CD4-positive, alpha-beta T cell (primary cell): ENCODE measurements around the gene NDUFAF2. TPM values are rescaled to one million over a fixed set of nuclear protein-coding genes. Genes with fewer than 3 reads are reported as not detected.

Experiments
- ATAC-seq: fragments of 200-7000 bp; cut with Tn5 transposase; one replicate; pipeline ENCODE4 v1.10.0; 2022; ENCODE audit warnings: mild to moderate bottlenecking; ENCODE audit not compliant: poor library complexity
- CTCF ChIA-PET: fragments of 350-600 bp; sonication (Branson Sonifier 250); formaldehyde crosslinking; loops from one replicate; lab custom pipeline; 2021; ENCODE audit warnings: antibody characterized with exemption, inconsistent platforms; lab: Charles Lee
- POLR2A ChIA-PET: fragments of 350-600 bp; sonication (Branson Sonifier 250); formaldehyde crosslinking; loops from one replicate; lab custom pipeline; 2021; ENCODE audit warnings: antibody characterized with exemption, inconsistent platforms; lab: Charles Lee
- DNase-seq, 14 experiments: peaks; one replicate each; pipeline ENCODE4 v3.0.0-alpha.2; 2013 to 2020; ENCODE audit warnings: mixed read lengths in 2 of 14
- H3K27ac ChIP-seq, 2 donors: one replicate each; pipeline versions ENCODE4 v1.5.1 to v1.7.0; 2013; ENCODE audit warnings: low read length in 2 of 2, low read depth in 1 of 2, mild to moderate bottlenecking in 1 of 2
- H3K27me3 ChIP-seq, 2 experiments: 1 replicate in 1 of 2; 2 replicates in 1 of 2; pipeline versions ENCODE4 v1.6.1 to v1.7.0; 2013; ENCODE audit warnings: low read length in 2 of 2, control low read depth in 1 of 2, mild to moderate bottlenecking in 1 of 2, moderate library complexity in 1 of 2; ENCODE audit not compliant: insufficient read depth in 2 of 2, control insufficient read depth in 1 of 2
- H3K36me3 ChIP-seq: one replicate; pipeline ENCODE4 v1.6.1; 2013; ENCODE audit warnings: low read length, control low read depth; ENCODE audit not compliant: insufficient read depth
- H3K4me1 ChIP-seq: one replicate; pipeline ENCODE4 v1.6.1; 2013; ENCODE audit warnings: low read length, control low read depth; ENCODE audit not compliant: insufficient read depth
- H3K4me3 ChIP-seq: one replicate; pipeline ENCODE4 v1.5.1; 2013; ENCODE audit warnings: mild to moderate bottlenecking, low read length, moderate library complexity
- H3K9me3 ChIP-seq, 2 experiments: 1 replicate in 1 of 2; 2 replicates in 1 of 2; pipeline versions ENCODE4 v1.6.1 to v1.7.0; 2013; ENCODE audit warnings: low read length in 2 of 2, mild to moderate bottlenecking in 2 of 2, control low read depth in 1 of 2, moderate library complexity in 1 of 2; ENCODE audit not compliant: control insufficient read depth in 1 of 2, insufficient read depth in 1 of 2
- H3K27ac Mint-ChIP-seq: one replicate; pipeline ENCODE4 v1.8.0; 2020; ENCODE audit warnings: mixed read lengths
- H3K27me3 Mint-ChIP-seq: one replicate; pipeline ENCODE4 v1.8.0; 2021; ENCODE audit warnings: mixed read lengths
- H3K36me3 Mint-ChIP-seq: one replicate; pipeline ENCODE4 v1.8.0; 2021; ENCODE audit warnings: low read depth, mixed read lengths
- H3K4me1 Mint-ChIP-seq: one replicate; pipeline ENCODE4 v1.8.0; 2021; ENCODE audit warnings: low read depth, mixed read lengths
- H3K4me3 Mint-ChIP-seq: one replicate; pipeline ENCODE4 v1.8.0; 2020; ENCODE audit warnings: mild to moderate bottlenecking, mixed read lengths
- H3K9me3 Mint-ChIP-seq: one replicate; pipeline ENCODE4 v1.8.0; 2020; ENCODE audit warnings: mixed read lengths
- CTCF ChIP-seq: fragments of 200-600 bp; IDR thresholded peaks from one replicate; pipeline ENCODE4 v1.8.0; 2022; ENCODE audit warnings: antibody characterized with exemption, mild to moderate bottlenecking
- intact Hi-C, 2 experiments: fragments of 100-400 bp; cut with DNase I in 1 of 2; cut with micrococcal nuclease in 1 of 2; formaldehyde crosslinking; loops; one replicate each; pipeline versions ENCODE4 v1.15.1 to v1.9.0; 2023 to 2025; cut with DNase I, micrococcal nuclease
- total RNA-seq, 174 experiments: library from RNA in 2 of 174; stranded (reverse) in 2 of 174; gene quantifications; one replicate each; pipeline ENCODE4 v1.2.3 and lab custom pipeline; 2021 to 2026

The NDUFAF2 gene
- total RNA-seq, 2 experiments from 2014 or later = 8.1 to 8.8 TPM

- no peak overlapping the region for H3K27ac Mint-ChIP-seq
- no peak for TF ChIP-seq CTCF
- no peak overlapping the region for H3K4me3 ChIP-seq
- no peaks in the 10 kb centered on the region for H3K36me3 ChIP-seq
- DNase-seq = no peak
- no peaks in the 10 kb centered on the region for H3K27me3 Mint-ChIP-seq
- peaks cover 2% of the 10 kb centered on the region for H3K9me3 Mint-ChIP-seq
- H3K4me1 Mint-ChIP-seq = peaks cover 13% of the 10 kb centered on the region
- no peak for ATAC-seq
- no peaks in the 10 kb centered on the region for H3K9me3 ChIP-seq
- no peak overlapping the region for H3K27ac ChIP-seq
- CTCF ChIA-PET = no interaction called here
- H3K27me3 ChIP-seq = no peaks in the 10 kb centered on the region
- no peaks in the 10 kb centered on the region for H3K36me3 Mint-ChIP-seq
- POLR2A ChIA-PET = no interaction called here
- H3K4me3 Mint-ChIP-seq = no peak overlapping the region
- no peaks in the 10 kb centered on the region for H3K4me1 ChIP-seq
- intact Hi-C loops = no loop called here
These were observed 74.6 kb downstream of the NDUFAF2 start for GRCh38 chr5:61019642-61020041.

- Histone ChIP-seq H3K4me3 (no peak overlapping the region), H3K4me1 (no peaks in the 10 kb centered on the region), H3K27ac (no peak overlapping the region), H3K27me3 (no peaks in the 10 kb centered on the region), H3K36me3 (no peaks in the 10 kb centered on the region), H3K9me3 (no peaks in the 10 kb centered on the region)
- DNase-seq = no peak
- no peak for ATAC-seq
- intact Hi-C loops = no loop called here
- peaks cover 2% of the 10 kb centered on the region for H3K9me3 Mint-ChIP-seq
- ChIA-PET POLR2A (no interaction called here), CTCF (no interaction called here)
- no peaks in the 10 kb centered on the region for H3K27me3 Mint-ChIP-seq
- H3K27ac Mint-ChIP-seq = no peak overlapping the region
- peaks cover 13% of the 10 kb centered on the region for H3K4me1 Mint-ChIP-seq
- no peaks in the 10 kb centered on the region for H3K36me3 Mint-ChIP-seq
- H3K4me3 Mint-ChIP-seq = no peak overlapping the region
- no peak for TF ChIP-seq CTCF
These were observed 75.4 kb downstream of the NDUFAF2 start for GRCh38 chr5:61020415-61020814.

GRCh38 chr5:61023131-61023530 lies 78.1 kb downstream of the NDUFAF2 start:
- TF ChIP-seq CTCF = no peak
- no peaks in the 10 kb centered on the region for H3K36me3 ChIP-seq
- no peaks in the 10 kb centered on the region for H3K4me1 ChIP-seq
- intact Hi-C loops = no loop called here
- no peak overlapping the region for H3K4me3 ChIP-seq
- CTCF ChIA-PET = no interaction called here
- no peak overlapping the region for H3K27ac ChIP-seq
- POLR2A ChIA-PET = no interaction called here
- no peaks in the 10 kb centered on the region for H3K27me3 Mint-ChIP-seq
- no peaks in the 10 kb centered on the region for H3K36me3 Mint-ChIP-seq
- H3K9me3 ChIP-seq = no peaks in the 10 kb centered on the region
- no peaks in the 10 kb centered on the region for H3K27me3 ChIP-seq
- peaks cover 2% of the 10 kb centered on the region for H3K9me3 Mint-ChIP-seq
- peaks cover 28% of the 10 kb centered on the region for H3K4me1 Mint-ChIP-seq
- no peak for ATAC-seq
- DNase-seq = no peak
- H3K4me3 Mint-ChIP-seq = no peak overlapping the region
- no peak overlapping the region for H3K27ac Mint-ChIP-seq
